ENCODE data around the gene OR2B2. TPM values are rescaled to one million over a fixed set of nuclear protein-coding genes. Genes with fewer than 3 reads are reported as not detected.
A peak's percentile ranks its signal among the peaks of the same experiment; 100 is the strongest.

Gene OR2B2
- total RNA-seq, 1 donor from 2014 or later = not detected

- ChIA-PET CTCF (interaction anchor here (0.9 to 3.4 kb wide), 9 partner anchors 8 to 75 kb away, joined by 3 to 18 read pairs (median 7); a partner anchor contains a TSS), POLR2A (interaction anchor here (0.5 to 16.6 kb wide), 52 partner anchors 8 to 1880 kb away, joined by 3 to 1167 read pairs (median 8); partner anchors contain the start of genes ZKSCAN8, ZNF165, ZNF184 and ZSCAN31)
- intact Hi-C loops (cut with micrococcal nuclease) = loop anchor here (1.0 to 2.0 kb wide), 9 partner anchors 21 to 1845 kb away; a partner anchor contains a TSS
- ATAC-seq (ENCODE audit: low read depth) = peak; percentile 80
- no peak for TF ChIP-seq CTCF (IDR thresholded peaks at IDR 0.05)
- Mint-ChIP-seq H3K27me3 (no peaks in the 10 kb centered on the region), H3K4me3 (peak overlapping the region; percentile 94), H3K9me3 (no peaks in the 10 kb centered on the region), H3K36me3 (ENCODE audit: low read depth) (peaks cover 11% of the 10 kb centered on the region), H3K27ac (peak overlapping the region; percentile 95), H3K4me1 (peaks cover 36% of the 10 kb centered on the region)
- DNase-seq = peak; percentile 73
These were observed 40.1 kb downstream of the OR2B2 start for GRCh38 chr6:27871924-27872638.

GRCh38 chr6:27870291-27870870 lies 41.8 kb downstream of the OR2B2 start:
- DNase-seq (no peak), ATAC-seq (ENCODE audit: low read depth) (no peak)
- ChIA-PET CTCF (interaction anchor here (3.1 to 6.5 kb wide), 3 partner anchors 24 to 74 kb away, joined by 10 to 42 read pairs (median 18); a partner anchor contains a TSS), POLR2A (interaction anchor here (0.7 to 16.6 kb wide), 17 partner anchors 11 to 1849 kb away, joined by 3 to 1167 read pairs (median 35); partner anchors contain the start of gene ZNF184)
- Mint-ChIP-seq H3K4me1 (peaks cover 51% of the 10 kb centered on the region), H3K4me3 (peak overlapping the region; percentile 4), H3K27me3 (no peaks in the 10 kb centered on the region), H3K9me3 (no peaks in the 10 kb centered on the region), H3K36me3 (ENCODE audit: low read depth) (peaks cover 13% of the 10 kb centered on the region), H3K27ac (peak overlapping the region; percentile 43)
- intact Hi-C loops (cut with micrococcal nuclease) = no loop called here
- TF ChIP-seq CTCF (IDR thresholded peaks at IDR 0.05) = no peak

DNA sequence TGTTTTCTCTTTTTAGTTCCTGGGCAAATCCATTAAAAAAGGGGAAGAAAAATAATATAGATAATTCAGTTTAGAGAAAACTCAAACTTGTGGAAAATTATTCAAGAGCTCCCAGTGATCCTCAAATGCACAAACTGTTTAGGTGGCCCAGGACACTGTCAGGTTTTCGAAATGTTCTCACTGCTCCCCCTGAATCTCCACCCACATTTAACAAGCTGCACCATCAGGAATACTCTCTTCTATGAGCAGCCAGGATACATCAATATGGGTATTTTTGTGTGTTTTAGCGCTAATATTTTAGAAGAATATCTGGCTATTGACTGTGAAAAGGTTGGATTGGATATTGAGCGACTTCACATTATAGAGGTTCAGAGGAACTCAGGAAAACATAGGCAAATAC lies 43.9 kb downstream of the OR2B2 start:
- CTCF ChIA-PET = interaction anchor here (3.4 to 6.5 kb wide), 2 partner anchors 26 to 31 kb away, joined by 16 to 42 read pairs; a partner anchor contains a TSS

DNA sequence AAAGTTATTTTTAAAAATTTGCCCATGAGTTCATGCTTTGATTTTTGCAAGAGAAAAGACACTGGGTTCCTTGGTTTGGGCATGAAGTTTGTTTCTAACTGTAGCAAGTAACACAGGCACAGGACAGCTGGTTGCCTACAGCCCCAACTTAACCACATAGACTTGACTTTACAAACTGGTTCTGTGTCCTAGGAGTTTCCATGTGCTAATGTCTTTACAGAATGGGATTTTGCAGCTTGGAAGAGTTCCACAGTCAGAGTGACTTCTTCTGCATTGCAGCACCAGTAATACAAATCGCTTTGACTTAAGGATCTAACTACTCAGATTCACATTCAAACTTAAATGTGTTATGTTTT lies 44.3 kb downstream of the OR2B2 start:
- intact Hi-C loops (cut with micrococcal nuclease) = loop anchor here (10.0 kb wide), 1 partner anchor 1273 kb away; the partner anchor contains the start of gene ABT1
- POLR2A ChIA-PET = interaction anchor here (0.7 to 16.6 kb wide), 27 partner anchors 10 to 1876 kb away, joined by 3 to 1167 read pairs (median 24); a partner anchor contains a TSS
- H3K4me1 Mint-ChIP-seq = peaks cover 57% of the 10 kb centered on the region

More for the DNA sequence above, 43.9 kb downstream of the OR2B2 start:
- Mint-ChIP-seq H3K4me1 (peaks cover 58% of the 10 kb centered on the region), H3K27me3 (no peaks in the 10 kb centered on the region), H3K27ac (no peak overlapping the region), H3K4me3 (no peak overlapping the region), H3K36me3 (ENCODE audit: low read depth) (peaks cover 17% of the 10 kb centered on the region), H3K9me3 (no peaks in the 10 kb centered on the region)
- no peak for TF ChIP-seq CTCF (IDR thresholded peaks at IDR 0.05)
- intact Hi-C loops (cut with micrococcal nuclease) = loop anchor here (10.0 kb wide), 1 partner anchor 1274 kb away; the partner anchor contains the start of gene ABT1
- POLR2A ChIA-PET = interaction anchor here (0.6 to 16.6 kb wide), 20 partner anchors 13 to 1841 kb away, joined by 3 to 1167 read pairs (median 45); a partner anchor contains a TSS
- no peak for DNase-seq
- no peak for ATAC-seq (ENCODE audit: low read depth)

More for the DNA sequence above, 44.3 kb downstream of the OR2B2 start:
- DNase-seq (no peak), ATAC-seq (ENCODE audit: low read depth) (no peak)
- Mint-ChIP-seq H3K27me3 (no peaks in the 10 kb centered on the region), H3K4me3 (peak overlapping the region; percentile 98), H3K27ac (peak overlapping the region; percentile 83), H3K36me3 (ENCODE audit: low read depth) (peaks cover 15% of the 10 kb centered on the region), H3K9me3 (no peaks in the 10 kb centered on the region)
- CTCF ChIA-PET = interaction anchor here (3.4 to 6.5 kb wide), 2 partner anchors 26 to 30 kb away, joined by 16 to 42 read pairs; a partner anchor contains a TSS
- TF ChIP-seq CTCF (IDR thresholded peaks at IDR 0.05) = no peak

Measured in activated B cell treated with CpG ODN at 0.5 μM for 24 hours (primary cell).